ENCODE results near the gene FST.

FST gene

GRCh38 chr5:53463909-53464621 lies 16.4 kb upstream of the FST start:
- TF ChIP-seq SIN3A (IDR thresholded peaks at IDR 0.05; ENCODE audit: borderline replicate concordance, insufficient read depth, low read length): no peak
- TF ChIP-seq REST (IDR thresholded peaks at IDR 0.05; ENCODE audit: insufficient read depth in 1 of 2, low read depth in 2 of 2, low read length in 2 of 2): no peak
- no peak for TF ChIP-seq TAF1 (IDR thresholded peaks at IDR 0.05; ENCODE audit: borderline replicate concordance, insufficient read depth, low read length)
- TF ChIP-seq POLR2AphosphoS5 (IDR thresholded peaks at IDR 0.05; ENCODE audit: low read depth, low read length): no peak
- no peak for TF ChIP-seq FOXP2 (optimal IDR thresholded peaks at IDR 0.05; ENCODE audit: borderline replicate concordance, extremely low read depth, extremely low read length, insufficient read depth)

DNA sequence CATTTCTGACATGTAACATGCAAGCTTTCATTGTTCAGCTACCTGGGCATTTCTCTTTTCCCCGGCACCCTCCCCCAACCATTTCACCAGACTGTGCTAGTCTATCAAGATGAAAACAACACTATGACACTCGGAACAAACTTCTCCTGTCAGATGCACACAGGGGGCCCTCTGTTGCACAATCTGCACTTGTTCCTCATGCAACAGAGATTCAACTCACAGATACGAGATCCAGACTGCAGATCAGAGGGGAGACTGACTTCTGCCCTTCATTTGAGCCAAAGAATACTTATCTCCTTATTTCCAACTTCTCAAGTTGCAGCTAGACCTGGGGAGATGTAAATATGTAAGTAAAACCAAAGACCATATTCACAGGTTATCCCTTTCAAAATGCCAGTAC lies 15.7 kb upstream of the FST start:
- TF ChIP-seq TAF1 (IDR thresholded peaks at IDR 0.05; ENCODE audit: borderline replicate concordance, insufficient read depth, low read length): no peak
- no peak for TF ChIP-seq FOXP2 (optimal IDR thresholded peaks at IDR 0.05; ENCODE audit: borderline replicate concordance, extremely low read depth, extremely low read length, insufficient read depth)
- no peak for TF ChIP-seq SIN3A (IDR thresholded peaks at IDR 0.05; ENCODE audit: borderline replicate concordance, insufficient read depth, low read length)
- no peak for TF ChIP-seq REST (IDR thresholded peaks at IDR 0.05; ENCODE audit: insufficient read depth in 1 of 2, low read depth in 2 of 2, low read length in 2 of 2)
- TF ChIP-seq POLR2AphosphoS5 (IDR thresholded peaks at IDR 0.05; ENCODE audit: low read depth, low read length): no peak

GRCh38 chr5:53469946-53470687 lies 10.3 kb upstream of the FST start:
- TF ChIP-seq REST (IDR thresholded peaks at IDR 0.05; ENCODE audit: insufficient read depth in 1 of 2, low read depth in 2 of 2, low read length in 2 of 2) (no peak), TAF1 (IDR thresholded peaks at IDR 0.05; ENCODE audit: borderline replicate concordance, insufficient read depth, low read length) (no peak), FOXP2 (optimal IDR thresholded peaks at IDR 0.05; ENCODE audit: borderline replicate concordance, extremely low read depth, extremely low read length, insufficient read depth) (no peak), POLR2AphosphoS5 (IDR thresholded peaks at IDR 0.05; ENCODE audit: low read depth, low read length) (no peak), SIN3A (IDR thresholded peaks at IDR 0.05; ENCODE audit: borderline replicate concordance, insufficient read depth, low read length) (no peak)

GRCh38 chr5:53472279-53472678 lies 8.2 kb upstream of the FST start:
- TF ChIP-seq REST (IDR thresholded peaks at IDR 0.05; ENCODE audit: insufficient read depth in 1 of 2, low read depth in 2 of 2, low read length in 2 of 2) (no peak), SIN3A (IDR thresholded peaks at IDR 0.05; ENCODE audit: borderline replicate concordance, insufficient read depth, low read length) (no peak)
